ENCODE results near the gene LIPC.

The LIPC gene

GRCh38 chr15:58522391-58522790 is 90.6 kb downstream of the LIPC start:
- no peak for DNase-seq

- DNase-seq, result no peak
These were observed 91.1 kb downstream of the LIPC start for GRCh38 chr15:58522865-58523264.

- no peak for DNase-seq
These were observed 91.8 kb downstream of the LIPC start for GRCh38 chr15:58523634-58524033.

- no peak for DNase-seq
These were observed 92.5 kb downstream of the LIPC start for GRCh38 chr15:58524247-58524646.

- no peak for DNase-seq
These were observed 94.2 kb downstream of the LIPC start for GRCh38 chr15:58525991-58526421.

- no peak for DNase-seq
These were observed 94.9 kb downstream of the LIPC start for GRCh38 chr15:58526647-58527192.

GRCh38 chr15:58527573-58528187 is 95.9 kb downstream of the LIPC start:
- DNase-seq, result no peak

DNA sequence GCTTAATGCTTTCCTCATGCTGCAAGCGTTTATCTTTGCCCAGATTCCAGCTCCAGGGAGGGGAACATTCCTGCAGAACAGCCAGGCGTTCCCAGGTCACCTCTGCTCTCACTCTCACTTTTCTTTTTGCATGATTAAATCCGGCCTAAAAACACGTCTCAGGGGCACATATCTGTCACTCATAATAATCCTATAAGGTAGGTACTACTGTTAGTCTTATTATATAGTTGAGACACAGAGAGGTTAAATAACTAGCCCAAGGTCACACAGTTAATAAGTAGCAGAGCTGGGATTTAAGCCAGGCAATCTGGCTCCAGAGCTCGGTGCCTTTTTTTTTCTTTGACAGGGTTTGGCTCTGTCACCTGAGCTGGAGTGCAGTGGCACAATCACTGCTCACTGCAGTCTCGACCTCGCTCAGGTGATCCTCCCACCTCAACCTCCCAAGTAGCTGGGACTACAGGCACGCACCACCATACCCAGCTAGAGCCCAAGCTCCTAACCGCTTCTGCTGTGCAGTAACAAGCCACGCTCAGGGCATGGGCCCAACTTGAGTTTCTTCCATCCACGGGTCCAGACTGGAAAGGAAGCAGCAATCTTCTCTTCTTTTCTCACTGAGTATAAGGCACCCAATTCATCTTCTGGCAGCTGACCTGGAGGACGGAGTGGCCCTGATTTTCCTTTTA is 96.5 kb downstream of the LIPC start:
- no peak for DNase-seq

DNA sequence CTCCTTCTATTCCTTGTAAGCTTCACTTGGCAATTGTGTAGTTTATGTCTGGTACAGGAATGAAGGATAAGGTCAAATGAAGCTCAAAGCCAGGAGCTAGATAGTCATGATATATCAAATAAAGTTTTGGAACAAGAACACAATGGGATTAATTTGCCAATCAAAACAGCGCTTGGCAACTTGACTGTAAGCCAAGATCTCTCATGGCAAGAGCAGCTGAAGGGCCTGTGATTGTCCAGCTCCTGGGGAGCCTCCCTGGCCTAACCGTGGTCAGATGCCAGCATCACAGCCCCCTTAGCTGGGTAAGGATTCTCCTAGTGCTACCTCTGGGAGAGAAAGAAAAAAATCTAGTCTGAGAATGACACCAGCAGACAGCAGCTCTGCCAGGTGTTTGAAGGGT is 97.2 kb downstream of the LIPC start:
- no peak for DNase-seq

DNA sequence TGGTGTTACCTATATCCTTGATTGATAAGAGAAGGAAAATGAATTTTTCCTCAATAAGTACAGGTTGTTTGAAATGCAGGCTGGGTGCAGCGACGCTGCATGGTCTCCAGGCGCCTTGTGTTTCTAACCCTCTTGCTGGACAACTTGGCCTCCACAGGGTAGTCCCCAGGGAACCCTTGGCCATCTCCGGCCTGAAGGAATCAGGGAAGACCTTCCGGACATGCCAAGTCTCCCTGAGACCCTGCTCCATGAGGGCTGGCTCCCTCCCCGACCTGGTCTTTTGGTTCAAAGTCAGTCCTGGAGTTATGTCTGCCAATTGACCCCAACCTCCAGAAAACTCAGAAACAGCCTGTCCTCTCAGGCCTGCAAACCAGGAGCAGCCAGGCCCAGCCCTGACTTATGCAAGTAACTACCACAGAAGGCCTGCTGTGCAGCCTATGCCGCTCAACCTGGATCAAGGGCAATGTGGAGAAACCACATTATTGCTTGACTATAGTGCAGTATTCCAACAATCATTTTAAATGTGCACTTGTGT is 98.3 kb downstream of the LIPC start:
- DNase-seq, result no peak

GRCh38 chr15:58532126-58532525 is 100.3 kb downstream of the LIPC start:
- no peak for DNase-seq

DNA sequence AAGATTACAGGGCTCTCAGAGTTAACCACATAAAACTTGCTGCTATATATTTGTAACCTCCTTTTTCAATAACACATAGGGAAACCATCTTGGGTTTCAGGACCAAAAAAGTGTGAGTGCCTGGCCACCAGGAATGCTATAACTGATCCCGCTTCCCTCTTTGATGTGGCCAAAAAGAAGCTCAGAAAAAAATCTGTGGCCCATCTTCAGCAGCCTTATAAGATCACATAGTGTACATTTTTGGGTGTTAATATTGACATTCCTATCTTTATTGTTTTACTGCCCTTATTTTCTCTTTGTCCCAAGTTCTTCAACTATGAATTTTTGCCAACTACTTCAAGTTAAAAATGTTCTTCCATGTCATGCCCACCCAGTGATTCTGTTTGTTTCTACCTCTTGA is 102.8 kb downstream of the LIPC start:
- DNase-seq, result no peak

- DNase-seq, result no peak
These were observed 103.5 kb downstream of the LIPC start for GRCh38 chr15:58535337-58535736.

DNA sequence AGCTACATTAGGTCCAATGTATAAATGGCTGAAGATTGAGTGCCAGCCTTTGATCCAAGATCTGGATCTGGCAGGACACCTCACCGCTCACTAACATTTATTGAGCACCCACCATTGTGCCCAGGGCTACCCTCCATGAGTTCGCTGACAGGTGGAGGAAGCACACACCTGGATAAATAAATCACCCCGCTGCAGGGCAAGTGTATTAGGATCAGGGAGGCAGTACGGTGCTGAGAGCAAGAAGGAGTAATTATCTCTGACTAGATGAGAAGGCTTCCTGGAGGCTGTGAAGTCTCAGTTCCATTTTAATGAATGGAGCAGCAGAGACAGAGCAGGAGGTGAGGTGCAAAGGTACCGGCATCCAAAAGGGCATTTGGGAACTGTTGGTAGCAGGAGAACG is 104.1 kb downstream of the LIPC start:
- DNase-seq, result no peak

DNA sequence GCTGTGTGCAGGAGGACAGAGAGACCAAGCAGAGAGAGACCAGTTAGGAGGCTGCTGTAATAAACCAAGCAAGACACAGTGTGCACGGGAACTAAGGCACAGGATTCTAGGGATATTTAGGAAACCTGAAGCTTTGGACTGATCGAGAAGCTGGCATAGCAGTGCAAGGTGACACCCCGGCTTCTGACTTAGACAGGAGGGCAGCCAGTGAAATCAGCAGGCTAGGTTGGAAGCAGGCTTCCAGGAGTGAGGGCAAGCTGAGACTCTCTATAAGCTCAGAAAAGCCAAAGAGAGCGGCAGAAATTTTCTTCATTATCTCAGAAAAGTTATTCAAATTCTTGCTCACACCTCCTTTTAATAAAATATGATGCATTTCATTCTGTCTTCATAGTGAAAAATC is 104.6 kb downstream of the LIPC start:
- DNase-seq, result no peak

- no peak for DNase-seq
These were observed 105.2 kb downstream of the LIPC start for GRCh38 chr15:58537033-58537432.

- no peak for DNase-seq
These were observed 106.5 kb downstream of the LIPC start for GRCh38 chr15:58538225-58538727.

GRCh38 chr15:58538901-58539300 is 107.1 kb downstream of the LIPC start:
- no peak for DNase-seq

DNA sequence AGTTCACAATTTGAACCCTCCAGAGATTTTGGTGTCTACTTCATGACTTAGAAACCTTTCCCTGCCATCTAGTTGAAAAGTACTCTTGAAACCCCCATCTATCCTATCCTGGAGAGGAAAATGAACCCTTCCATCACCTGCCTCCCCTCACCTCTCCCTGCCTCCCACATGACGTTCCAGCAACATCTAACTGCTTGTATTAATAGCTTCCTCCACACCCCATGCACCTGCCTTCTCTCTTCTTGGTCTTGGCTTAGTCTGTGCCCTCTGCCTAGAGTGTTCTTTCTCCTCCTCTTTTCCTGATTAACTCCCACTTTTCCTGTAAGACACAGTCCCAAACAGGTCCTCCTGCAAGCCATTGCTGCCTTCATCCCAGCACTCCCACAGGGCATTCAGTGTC is 107.8 kb downstream of the LIPC start:
- no peak for DNase-seq

DNA sequence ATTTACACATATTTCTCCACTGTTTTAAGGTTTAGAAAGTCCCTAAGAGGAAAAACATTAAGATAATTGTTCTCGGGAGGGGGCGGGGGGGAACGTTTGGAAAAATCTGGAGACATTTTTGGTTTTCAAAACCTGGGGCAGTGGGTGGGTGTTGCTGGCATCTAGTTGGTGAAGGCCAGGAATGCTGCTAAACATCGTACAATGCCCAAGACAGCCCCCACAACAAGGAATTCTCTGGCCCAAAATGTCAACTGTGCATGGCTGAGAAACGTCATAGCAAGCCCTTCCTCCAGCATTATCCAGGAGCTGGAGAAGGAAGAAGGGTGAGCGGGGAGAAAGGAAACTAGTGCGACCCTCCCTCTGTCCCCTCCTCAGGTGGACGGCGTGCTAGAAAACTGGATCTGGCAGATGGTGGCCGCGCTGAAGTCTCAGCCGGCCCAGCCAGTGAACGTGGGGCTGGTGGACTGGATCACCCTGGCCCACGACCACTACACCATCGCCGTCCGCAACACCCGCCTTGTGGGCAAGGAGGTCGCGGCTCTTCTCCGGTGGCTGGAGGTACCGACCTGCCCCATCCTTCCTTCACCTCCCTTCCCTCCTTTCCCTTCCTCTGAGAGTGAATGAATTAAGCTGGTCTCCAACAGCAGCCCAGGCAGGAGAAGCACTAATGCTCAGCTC is 109.8 kb downstream of the LIPC start:
- no peak for DNase-seq

DNA sequence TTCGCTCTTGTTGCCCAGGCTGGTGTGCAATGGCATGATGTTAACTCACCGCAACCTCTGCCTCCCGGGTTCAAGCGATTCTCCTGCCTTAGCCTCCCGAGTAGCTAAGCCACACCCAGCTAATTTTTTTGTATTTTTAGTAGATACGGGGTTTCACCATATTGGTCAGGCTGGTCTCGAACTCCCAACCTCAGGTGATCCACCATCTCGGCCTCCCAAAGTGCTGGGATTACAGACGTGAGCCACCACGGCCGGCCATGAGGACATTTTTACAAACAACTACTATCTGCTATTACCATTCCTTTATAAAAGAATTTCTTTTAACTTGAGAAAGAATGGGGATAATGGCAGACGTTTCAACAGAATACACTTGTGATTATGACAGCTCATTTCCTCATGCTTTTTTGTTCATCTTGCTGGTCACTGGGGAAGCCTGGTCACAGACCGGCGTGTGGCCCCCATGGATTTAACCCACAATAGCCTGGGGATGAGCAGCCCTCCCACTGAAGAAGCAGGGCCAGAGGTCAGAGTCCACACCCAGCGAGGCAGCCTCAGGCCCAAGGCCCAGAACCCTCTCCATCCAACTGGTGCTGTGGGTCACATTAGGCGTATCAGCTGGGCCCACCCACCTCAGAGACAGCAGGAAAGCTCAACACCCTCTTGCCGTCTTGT is 112.0 kb downstream of the LIPC start:
- no peak for DNase-seq

GRCh38 chr15:58544756-58545155 is 113.0 kb downstream of the LIPC start:
- no peak for DNase-seq

All from amniotic stem cell (primary cell).